ENCODE measurements around the gene ZNF460. TPM values are rescaled to one million over a fixed set of nuclear protein-coding genes. Genes with fewer than 3 reads are reported as not detected.
A peak's percentile ranks its signal among the peaks of the same experiment; 100 is the strongest.

The ZNF460 gene
- total RNA-seq, 4 donors from 2014 or later, result 46.5 to 163 (median 104) TPM

DNA sequence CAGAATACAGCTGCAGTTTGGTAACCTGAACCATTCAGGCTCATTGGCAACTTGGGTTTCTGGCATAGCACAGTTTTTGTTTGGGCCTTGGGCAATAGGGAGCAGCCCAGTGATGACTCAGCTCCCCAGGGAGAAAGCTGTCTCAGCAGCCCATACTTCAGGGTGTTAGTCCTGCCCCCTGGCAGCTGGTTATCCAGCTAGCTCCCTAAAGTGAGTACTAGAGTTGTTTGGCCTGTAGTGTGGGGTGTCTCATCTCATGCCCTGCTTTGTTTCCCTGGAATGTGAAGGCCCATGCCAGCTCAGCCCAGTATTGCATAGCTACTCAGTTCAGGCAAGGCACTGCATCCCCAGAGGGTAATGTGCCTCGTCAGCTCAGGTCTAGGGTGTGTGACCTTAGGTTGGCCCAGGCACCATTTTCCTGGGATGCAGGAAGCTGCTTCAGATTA is 21.8 kb downstream of the ZNF460 start:
- ATAC-seq (ENCODE audit: low FRiP score), result peak; percentile 97
- no peak for DNase-seq (ENCODE audit: low spot score)
- TF ChIP-seq, protein P1, sequence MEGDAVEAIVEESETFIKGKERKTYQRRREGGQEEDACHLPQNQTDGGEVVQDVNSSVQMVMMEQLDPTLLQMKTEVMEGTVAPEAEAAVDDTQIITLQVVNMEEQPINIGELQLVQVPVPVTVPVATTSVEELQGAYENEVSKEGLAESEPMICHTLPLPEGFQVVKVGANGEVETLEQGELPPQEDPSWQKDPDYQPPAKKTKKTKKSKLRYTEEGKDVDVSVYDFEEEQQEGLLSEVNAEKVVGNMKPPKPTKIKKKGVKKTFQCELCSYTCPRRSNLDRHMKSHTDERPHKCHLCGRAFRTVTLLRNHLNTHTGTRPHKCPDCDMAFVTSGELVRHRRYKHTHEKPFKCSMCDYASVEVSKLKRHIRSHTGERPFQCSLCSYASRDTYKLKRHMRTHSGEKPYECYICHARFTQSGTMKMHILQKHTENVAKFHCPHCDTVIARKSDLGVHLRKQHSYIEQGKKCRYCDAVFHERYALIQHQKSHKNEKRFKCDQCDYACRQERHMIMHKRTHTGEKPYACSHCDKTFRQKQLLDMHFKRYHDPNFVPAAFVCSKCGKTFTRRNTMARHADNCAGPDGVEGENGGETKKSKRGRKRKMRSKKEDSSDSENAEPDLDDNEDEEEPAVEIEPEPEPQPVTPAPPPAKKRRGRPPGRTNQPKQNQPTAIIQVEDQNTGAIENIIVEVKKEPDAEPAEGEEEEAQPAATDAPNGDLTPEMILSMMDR (IDR thresholded peaks at IDR 0.05), result no peak

DNA sequence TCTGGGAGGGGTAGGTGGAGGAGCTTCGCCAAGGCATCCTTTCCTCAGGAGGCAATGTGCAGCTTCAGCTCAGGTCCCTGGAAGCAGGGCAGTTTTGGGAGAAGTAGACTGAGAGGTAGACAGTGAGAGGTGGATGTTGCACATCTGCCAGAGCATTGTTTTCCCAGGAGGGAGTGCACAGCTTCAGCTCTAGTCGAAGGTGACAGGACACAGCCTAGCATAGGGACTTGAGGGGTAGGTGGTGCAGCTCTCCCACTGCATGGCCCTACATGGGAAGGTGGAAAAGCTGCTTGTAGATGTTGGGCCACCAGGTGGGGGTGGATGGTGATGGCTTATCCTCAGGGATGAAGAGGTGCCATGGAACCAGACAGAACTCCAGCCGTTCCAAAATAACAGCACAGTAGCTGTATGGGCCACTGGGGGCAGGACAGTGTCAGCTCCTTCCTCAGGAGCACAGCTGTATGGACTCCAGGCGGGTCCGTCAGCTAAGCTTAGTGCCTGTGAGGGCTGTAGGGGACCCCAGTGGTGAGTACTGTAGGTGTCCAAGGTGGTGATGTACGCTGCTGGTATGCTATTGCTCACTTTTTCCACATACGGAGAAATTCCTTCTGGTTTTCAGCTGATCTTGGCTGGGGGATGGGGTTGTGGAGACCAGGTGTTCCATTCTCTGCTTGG is 22.6 kb downstream of the ZNF460 start:
- ATAC-seq (ENCODE audit: low FRiP score) (no peak), DNase-seq (ENCODE audit: low spot score) (no peak)
- TF ChIP-seq, protein P1 (IDR thresholded peaks at IDR 0.05), result no peak

DNA sequence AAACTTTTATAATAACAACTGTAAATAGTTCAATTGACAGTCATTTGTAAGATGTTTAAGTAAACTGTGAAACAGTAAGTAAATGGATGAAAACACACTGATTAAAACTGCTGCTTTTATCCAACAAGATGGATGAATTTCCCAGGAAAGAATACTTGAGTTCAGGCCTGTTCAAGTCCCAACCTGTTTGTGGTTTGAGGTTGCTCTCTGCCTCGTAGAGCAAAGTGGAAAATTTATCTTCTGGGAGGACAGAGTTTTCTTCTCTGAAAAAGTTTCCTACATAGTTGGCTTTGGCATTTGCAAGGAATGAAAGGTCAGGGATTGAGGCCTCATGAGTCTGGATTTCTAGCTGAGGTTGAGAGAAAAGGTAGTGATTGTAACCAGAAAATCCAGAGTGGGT is 24.8 kb downstream of the ZNF460 start:
- DNase-seq (ENCODE audit: low spot score) (no peak), ATAC-seq (ENCODE audit: low FRiP score) (no peak)
- TF ChIP-seq, protein P1 (IDR thresholded peaks at IDR 0.05), result no peak

DNA sequence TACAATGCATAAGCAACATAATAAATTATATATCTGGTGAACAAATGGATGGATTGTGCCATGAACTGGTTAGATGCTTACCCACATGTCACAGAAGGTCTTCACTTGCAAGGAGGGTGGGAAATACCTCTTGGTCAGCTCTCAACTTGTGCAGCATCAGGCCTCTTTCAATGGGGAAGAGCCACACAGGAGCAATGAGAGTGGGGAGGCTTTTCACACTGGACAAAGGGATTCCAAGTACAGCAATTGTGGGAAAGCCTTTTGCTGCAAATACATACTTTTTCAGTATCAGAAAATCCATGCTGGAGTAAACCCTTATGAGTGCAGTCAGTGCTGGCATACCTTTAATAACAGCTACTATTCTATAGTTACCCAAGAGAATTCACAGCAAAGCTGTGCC is 28.2 kb downstream of the ZNF460 start:
- DNase-seq (ENCODE audit: low spot score), result no peak
- no peak for ATAC-seq (ENCODE audit: low FRiP score)
- TF ChIP-seq, protein P1 (IDR thresholded peaks at IDR 0.05), result no peak

DNA sequence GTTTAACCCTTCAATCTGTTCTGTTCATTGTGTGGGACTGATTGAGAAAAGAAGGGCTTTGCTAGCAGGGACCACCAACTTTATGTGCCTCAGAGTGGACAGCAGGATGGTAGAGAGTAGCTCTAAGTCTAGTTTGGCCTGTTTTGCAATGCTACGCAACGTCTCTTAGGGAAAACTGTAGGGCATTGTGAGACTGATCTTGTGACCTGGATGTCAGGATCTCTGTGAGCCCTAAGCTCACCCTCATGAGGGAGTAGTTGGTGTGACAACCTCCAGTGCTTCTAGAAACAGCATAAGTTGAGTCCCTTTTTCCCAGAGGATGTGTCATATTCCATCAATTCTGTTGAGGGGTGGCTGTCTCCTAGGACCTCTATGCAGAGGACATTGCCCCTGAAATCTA is 30.5 kb downstream of the ZNF460 start:
- ATAC-seq (ENCODE audit: low FRiP score) (no peak), DNase-seq (ENCODE audit: low spot score) (no peak)
- TF ChIP-seq, protein P1 (IDR thresholded peaks at IDR 0.05), result no peak

DNA sequence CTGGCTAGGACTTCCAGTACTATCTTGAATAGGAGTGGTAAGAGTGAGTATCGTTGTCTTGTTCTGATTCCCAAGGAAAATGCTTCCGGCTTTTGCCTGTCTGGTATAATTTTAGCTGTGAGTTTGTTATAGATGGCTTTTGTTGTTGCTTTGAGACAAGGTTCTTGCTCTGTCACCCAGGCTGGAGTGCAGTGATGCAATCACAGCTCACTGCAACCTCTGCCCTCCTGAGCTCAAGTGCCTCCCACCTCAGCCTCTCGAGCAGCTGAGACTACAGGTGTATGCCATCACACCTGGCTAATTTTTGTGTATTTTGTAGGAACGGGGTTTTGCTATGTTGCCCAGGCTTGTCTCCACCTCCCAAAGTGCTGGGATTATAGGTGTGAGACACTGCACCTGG is 33.9 kb downstream of the ZNF460 start:
- ATAC-seq (ENCODE audit: low FRiP score) (no peak), DNase-seq (ENCODE audit: low spot score) (no peak)
- TF ChIP-seq, protein P1 (IDR thresholded peaks at IDR 0.05), result no peak

DNA sequence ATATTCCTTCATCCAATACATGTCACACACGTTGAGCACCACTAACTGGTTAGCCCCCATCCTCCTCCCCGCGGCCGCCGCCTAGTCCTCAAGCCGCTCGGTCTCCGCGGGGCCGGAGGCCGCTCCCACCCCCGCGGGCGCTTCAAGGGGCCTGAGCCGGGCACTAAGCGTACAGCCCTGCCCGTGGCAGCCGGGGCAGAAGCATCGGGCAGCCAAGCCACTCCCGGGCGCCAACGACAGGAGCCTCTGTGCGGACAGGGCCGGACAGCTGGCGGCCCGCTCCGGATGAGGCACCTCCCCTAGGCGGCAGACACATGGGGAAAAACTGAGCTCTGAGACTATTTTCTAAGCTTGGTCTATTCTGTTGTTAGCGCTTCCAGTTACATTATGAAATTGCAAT is 37.2 kb downstream of the ZNF460 start:
- ATAC-seq (ENCODE audit: low FRiP score) (no peak), DNase-seq (ENCODE audit: low spot score) (no peak)
- TF ChIP-seq, protein P1 (IDR thresholded peaks at IDR 0.05), result no peak
